ENCODE measurements around the gene ICA1. TPM values are rescaled to one million over a fixed set of nuclear protein-coding genes. Genes with fewer than 3 reads are reported as not detected.
"Not testable (repeated sequence)": the region's sequence is repeated elsewhere in the genome, so short reads cannot be mapped to it uniquely, and the experiment has no call there.

Gene ICA1
- total and polyA plus RNA-seq, 2 donors (not counting 3 experiments of a cell fraction or from before 2014, with no cell fraction given) = 19.0 to 47.1 TPM

- Histone ChIP-seq H3K4me2 (ENCODE audit: insufficient read depth, low read length) (no peak overlapping the region), H3K36me3 (ENCODE audit: control insufficient read depth in 2 of 2, extremely low read depth in 1 of 2, insufficient read depth in 2 of 2, low read length in 2 of 2) (no peaks in the 10 kb centered on the region), H3K4me1 (ENCODE audit: control insufficient read depth, extremely low read depth, insufficient read depth, low read length) (peaks cover 5% of the 10 kb centered on the region), H3K4me3 (replicated peaks in 1 of 3; ENCODE audit: insufficient read depth in 1 of 3, low read depth in 1 of 3, low read length in 3 of 3) (no peak overlapping the region), H3K27me3 (ENCODE audit: control insufficient read depth in 2 of 2, insufficient read depth in 2 of 2, low read length in 2 of 2) (no peaks in the 10 kb centered on the region), H3K79me2 (ENCODE audit: control insufficient read depth, insufficient read depth, low read length) (no peaks in the 10 kb centered on the region), H4K20me1 (replicated peaks; ENCODE audit: control insufficient read depth, extremely low read depth, insufficient read depth, low read length) (no peaks in the 10 kb centered on the region), H3K27ac (ENCODE audit: insufficient read depth, low read depth, low read length) (no peak overlapping the region), H3K9ac (replicated peaks; ENCODE audit: extremely low read depth, insufficient read depth, low read length) (no peak overlapping the region), H3K9me1 (replicated peaks; ENCODE audit: control insufficient read depth, extremely low read depth, insufficient read depth, low read length) (no peaks in the 10 kb centered on the region), H3K9me3 (replicated peaks; ENCODE audit: control insufficient read depth, insufficient read depth, low read length) (no peaks in the 10 kb centered on the region), H2AFZ (ENCODE audit: low read depth, low read length) (no peak overlapping the region)
- POLR2A ChIA-PET = no interaction called here
- intact Hi-C loops (cut with micrococcal nuclease) (no loop called here), dilution Hi-C loops (cut with MboI; ENCODE audit: extremely low pct_ligation_motif_present, low sequenced_read_pairs) (no loop called here)
- CTCF ChIA-PET = no interaction called here
- no TSS peak for BruUV-seq (replicated peaks)
- DNase-seq (ENCODE audit: low read depth, low spot score) = no peak
- TF ChIP-seq, protein P1, sequence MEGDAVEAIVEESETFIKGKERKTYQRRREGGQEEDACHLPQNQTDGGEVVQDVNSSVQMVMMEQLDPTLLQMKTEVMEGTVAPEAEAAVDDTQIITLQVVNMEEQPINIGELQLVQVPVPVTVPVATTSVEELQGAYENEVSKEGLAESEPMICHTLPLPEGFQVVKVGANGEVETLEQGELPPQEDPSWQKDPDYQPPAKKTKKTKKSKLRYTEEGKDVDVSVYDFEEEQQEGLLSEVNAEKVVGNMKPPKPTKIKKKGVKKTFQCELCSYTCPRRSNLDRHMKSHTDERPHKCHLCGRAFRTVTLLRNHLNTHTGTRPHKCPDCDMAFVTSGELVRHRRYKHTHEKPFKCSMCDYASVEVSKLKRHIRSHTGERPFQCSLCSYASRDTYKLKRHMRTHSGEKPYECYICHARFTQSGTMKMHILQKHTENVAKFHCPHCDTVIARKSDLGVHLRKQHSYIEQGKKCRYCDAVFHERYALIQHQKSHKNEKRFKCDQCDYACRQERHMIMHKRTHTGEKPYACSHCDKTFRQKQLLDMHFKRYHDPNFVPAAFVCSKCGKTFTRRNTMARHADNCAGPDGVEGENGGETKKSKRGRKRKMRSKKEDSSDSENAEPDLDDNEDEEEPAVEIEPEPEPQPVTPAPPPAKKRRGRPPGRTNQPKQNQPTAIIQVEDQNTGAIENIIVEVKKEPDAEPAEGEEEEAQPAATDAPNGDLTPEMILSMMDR (IDR thresholded peaks at IDR 0.05; ENCODE audit: extremely low read depth in 1 of 2, insufficient read depth in 1 of 2, low read depth in 1 of 2, low read length in 2 of 2) = no peak
- TF ChIP-seq MAX (IDR thresholded peaks at IDR 0.05; ENCODE audit: insufficient read depth, insufficient read length) (no peak), GATA2 (IDR thresholded peaks at IDR 0.05; ENCODE audit: insufficient read depth, insufficient read length, low read depth, low read length) (no peak), FOS (IDR thresholded peaks at IDR 0.05; ENCODE audit: borderline replicate concordance, insufficient read depth, low read length) (no peak)
- no peak for FAIRE-seq
These were observed 198.2 kb downstream of the ICA1 start for GRCh38 chr7:8063706-8064297.

DNA sequence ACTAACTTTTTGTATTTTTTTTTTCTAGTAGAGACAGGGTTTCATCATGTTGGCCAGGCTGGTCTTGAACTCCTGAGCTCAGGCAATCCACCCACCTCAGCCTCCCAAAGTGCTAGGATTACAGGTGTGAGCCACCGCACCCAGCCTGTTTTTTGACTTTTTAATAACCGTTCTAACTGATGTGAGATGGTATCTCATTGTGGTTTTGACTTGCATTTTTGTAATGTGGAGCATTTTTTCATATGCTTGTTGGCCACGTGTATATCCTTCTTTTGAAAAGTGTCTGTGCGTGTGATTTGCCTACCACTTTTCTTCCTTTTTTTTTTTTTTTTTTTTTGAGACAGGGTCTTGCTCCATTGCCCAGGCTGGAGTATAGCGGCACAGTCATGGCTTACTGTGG lies 198.7 kb downstream of the ICA1 start:
- intact Hi-C loops (cut with micrococcal nuclease); dilution Hi-C loops (cut with MboI; ENCODE audit: extremely low pct_ligation_motif_present, low sequenced_read_pairs); H3K9ac ChIP-seq (replicated peaks; ENCODE audit: extremely low read depth, insufficient read depth, low read length); H3K36me3 ChIP-seq (ENCODE audit: control insufficient read depth in 2 of 2, extremely low read depth in 1 of 2, insufficient read depth in 2 of 2, low read length in 2 of 2); H2AFZ ChIP-seq (ENCODE audit: low read depth, low read length); H3K4me2 ChIP-seq (ENCODE audit: insufficient read depth, low read length); H3K4me3 ChIP-seq (replicated peaks in 1 of 3; ENCODE audit: insufficient read depth in 1 of 3, low read depth in 1 of 3, low read length in 3 of 3); H3K27ac ChIP-seq (ENCODE audit: insufficient read depth, low read depth, low read length); H3K9me1 ChIP-seq (replicated peaks; ENCODE audit: control insufficient read depth, extremely low read depth, insufficient read depth, low read length); H4K20me1 ChIP-seq (replicated peaks; ENCODE audit: control insufficient read depth, extremely low read depth, insufficient read depth, low read length); CTCF ChIA-PET; H3K9me3 ChIP-seq (replicated peaks; ENCODE audit: control insufficient read depth, insufficient read depth, low read length); BruUV-seq (replicated peaks); H3K27me3 ChIP-seq (ENCODE audit: control insufficient read depth in 2 of 2, insufficient read depth in 2 of 2, low read length in 2 of 2); POLR2A ChIA-PET; H3K79me2 ChIP-seq (ENCODE audit: control insufficient read depth, insufficient read depth, low read length); DNase-seq (ENCODE audit: low read depth, low spot score); FAIRE-seq: not testable (repeated sequence)
- H3K4me1 ChIP-seq (ENCODE audit: control insufficient read depth, extremely low read depth, insufficient read depth, low read length) = peaks cover 10% of the 10 kb centered on the region

Small RNA genes lying within 50 kb of the gene (small RNA-seq; reads per million reads assigned to genes)
- gene AC007009.1 (ENCODE audit: insufficient read depth, insufficient read length, low read depth, low replicate concordance) = not detected

Other genes starting within 250 kb of the ICA1 start
- gene NXPH1, start 171.4 kb upstream of the ICA1 start, total RNA-seq = not detected in 2 replicates
- gene NXPH1, start 171.4 kb upstream of the ICA1 start, polyA plus RNA-seq = not detected in 2 replicates

Measured in endothelial cell of umbilical vein (primary cell).